GM12878 (cell line): Measurements from ENCODE around the gene CAMTA1. TPM values are rescaled to one million over a fixed set of nuclear protein-coding genes. Genes with fewer than 3 reads are reported as not detected.

Experiments
- ATAC-seq: fragments of 200-7000 bp; cut with Tn5 transposase; 3 replicates; pipeline ENCODE4 v1.9.1; 2020; ENCODE audit warnings: mild to moderate bottlenecking, moderate library complexity
- BruUV-seq: library from RNA; stranded (reverse); fragments of 400-500 nt; replicated peaks from 2 replicates; lab custom pipeline; 2021; lab: Mats Ljungman, UMichigan
- CTCF ChIA-PET: fragments of 300-600 bp; sonication (Branson Sonifier 250); formaldehyde crosslinking; extraction: SDS; loops from one replicate; lab custom pipeline; 2021; ENCODE audit warnings: inconsistent platforms; lab: Yijun Ruan, JAX
- POLR2A ChIA-PET: fragments of 350-600 bp; formaldehyde crosslinking; extraction: SDS; loops from one replicate; lab custom pipeline; 2021; ENCODE audit warnings: inconsistent platforms; lab: Charles Lee
- RAD21 ChIA-PET: fragments of 300-600 bp; sonication (Branson Sonifier 250); formaldehyde crosslinking; loops from one replicate; lab custom pipeline; 2023; ENCODE audit warnings: antibody characterized with exemption; ENCODE audit not compliant: unreplicated experiment; lab: Charles Lee
- SMC1A ChIA-PET: fragments of 300-600 bp; sonication (Branson Sonifier 250); formaldehyde crosslinking; loops from one replicate; lab custom pipeline; 2023; ENCODE audit not compliant: unreplicated experiment, uncharacterized antibody; lab: Charles Lee
- DNase-seq: peaks from one replicate; pipeline ENCODE4 v3.0.0-alpha.2; 2011; ENCODE audit warnings: low read depth, low spot score
- FAIRE-seq: peaks from 3 replicates; lab custom pipeline; 2011; peaks lifted over from hg19 to GRCh38; lab: Jason Lieb, UNC
- H2AFZ ChIP-seq: 2 replicates; pipeline ENCODE4 v1.6.0; 2011; ENCODE audit warnings: low read depth, low read length, control low read depth; ENCODE audit not compliant: control insufficient read depth
- H3K27ac ChIP-seq: 2 replicates; pipeline ENCODE4 v1.5.1; 2011; ENCODE audit warnings: control low read depth; ENCODE audit not compliant: control insufficient read depth, insufficient read depth
- H3K27me3 ChIP-seq, 2 experiments: replicated peaks in 1 of 2; 2 replicates each; pipeline versions ENCODE4 v1.6.0 to v1.6.1; 2011; ENCODE audit warnings: low read length in 1 of 2; ENCODE audit not compliant: control insufficient read depth in 2 of 2, insufficient read depth in 2 of 2
- H3K36me3 ChIP-seq, 2 experiments: 2 replicates each; pipeline ENCODE4 v1.5.1; 2011; ENCODE audit warnings: low read length in 1 of 2; ENCODE audit not compliant: control insufficient read depth in 2 of 2, insufficient read depth in 2 of 2
- H3K4me1 ChIP-seq: 2 replicates; pipeline ENCODE4 v1.6.1; 2011; ENCODE audit warnings: mild to moderate bottlenecking, low read length, moderate library complexity, mixed read lengths; ENCODE audit not compliant: control insufficient read depth, insufficient read depth
- H3K4me2 ChIP-seq: 2 replicates; pipeline ENCODE4 v1.6.0; 2011; ENCODE audit warnings: control low read depth; ENCODE audit not compliant: control insufficient read depth, insufficient read depth
- H3K4me3 ChIP-seq: fragments of 200-600 bp; sonication (generic); 2 replicates; pipeline ENCODE4 v1.5.1; 2016
- H3K79me2 ChIP-seq: 2 replicates; pipeline ENCODE4 v1.6.0; 2011; ENCODE audit warnings: low read length; ENCODE audit not compliant: control insufficient read depth, insufficient read depth
- H3K9ac ChIP-seq: 2 replicates; pipeline ENCODE4 v1.8.0; 2011; ENCODE audit warnings: low read length, control low read depth, mixed read lengths; ENCODE audit not compliant: control insufficient read depth, insufficient read depth
- H3K9me3 ChIP-seq: replicated peaks from 3 replicates; pipeline ENCODE4 v1.5.1; 2011; ENCODE audit warnings: mild to moderate bottlenecking, low read length; ENCODE audit not compliant: control insufficient read depth, insufficient read depth
- H4K20me1 ChIP-seq: 2 replicates; pipeline ENCODE4 v1.6.0; 2011; ENCODE audit not compliant: control insufficient read depth, insufficient read depth
- NR2C1 ChIP-seq: fragments of 450-650 bp; IDR thresholded peaks from 2 replicates; pipeline ENCODE4 v1.6.1; 2017; ENCODE audit warnings: antibody characterized with exemption, mild to moderate bottlenecking, moderate library complexity
- TCF3 ChIP-seq: IDR thresholded peaks from 2 replicates; pipeline ENCODE4 v1.6.1; 2012; ENCODE audit warnings: low read depth, mild to moderate bottlenecking, low read length, borderline replicate concordance; ENCODE audit not compliant: insufficient read depth
- ZSCAN29 ChIP-seq: fragments of 450-650 bp; IDR thresholded peaks from 2 replicates; pipeline ENCODE4 v1.6.1; 2017; ENCODE audit warnings: mild to moderate bottlenecking, moderate library complexity
- WGBS: methylation state at CpG from one replicate; pipeline ENCODE4 v1.1.6; 2016; ENCODE audit warnings: low lambda C conversion rate; ENCODE audit not compliant: insufficient replicate concordance, insufficient coverage; ENCODE audit errors: missing lambda C conversion rate; 5-methylcytosine and 5-hydroxymethylcytosine counted together
- in situ Hi-C: fragments of 300-500 bp; cut with MboI; formaldehyde crosslinking; loops from 9 replicates; pipeline ENCODE4 v1.14.3; 2018; ENCODE audit warnings: mixed read lengths
- intact Hi-C: fragments of 100-400 bp; cut with micrococcal nuclease; formaldehyde crosslinking; loops from one replicate; pipeline ENCODE4 v1.14.2; 2022; ENCODE audit not compliant: unreplicated experiment
- polyA plus RNA-seq, 11 experiments: library from polyadenylated mRNA; depleted of rRNA in 4 of 11; unstranded in 6 of 11; stranded (reverse) in 5 of 11; fragments of >200 nt; fragmentation: Nextera tagmentation in 4 of 11; fragmentation: Illumina TruSeq in 1 of 11; extraction: Ambion mirVana in 4 of 11; extraction: Trizol in 1 of 11; gene quantifications; 1 replicate in 1 of 11; 2 replicates in 10 of 11; pipeline versions ENCODE4 v1.2.1 to v1.2.3, GENCODE V29; 2011 to 2016; ENCODE audit warnings: inconsistent platforms in 2 of 11, missing spikeins in 2 of 11, low read depth in 1 of 11
- total RNA-seq, 4 experiments: library from RNA; depleted of rRNA in 3 of 4; stranded (reverse); fragments of >200 nt in 3 of 4; fragmentation: Illumina TruSeq in 1 of 4; extraction: Trizol in 1 of 4; gene quantifications; 2 replicates each; pipeline versions ENCODE4 v1.2.1 to v1.2.3, GENCODE V29; 2013 to 2021
- TF ChIP-seq, protein P1 (sequence below): fragments of 450-650 bp; formaldehyde crosslinking; IDR thresholded peaks from 2 replicates; pipeline ENCODE4 v1.5.0; 2022; ENCODE audit warnings: mild to moderate bottlenecking, missing genetic modification characterization

Gene CAMTA1
- total and polyA plus RNA-seq, 10 of the 15 experiments (the other 5 are each of a cell fraction or from before 2014, with no cell fraction given): 37.7 to 148 (median 76.4) TPM

DNA sequence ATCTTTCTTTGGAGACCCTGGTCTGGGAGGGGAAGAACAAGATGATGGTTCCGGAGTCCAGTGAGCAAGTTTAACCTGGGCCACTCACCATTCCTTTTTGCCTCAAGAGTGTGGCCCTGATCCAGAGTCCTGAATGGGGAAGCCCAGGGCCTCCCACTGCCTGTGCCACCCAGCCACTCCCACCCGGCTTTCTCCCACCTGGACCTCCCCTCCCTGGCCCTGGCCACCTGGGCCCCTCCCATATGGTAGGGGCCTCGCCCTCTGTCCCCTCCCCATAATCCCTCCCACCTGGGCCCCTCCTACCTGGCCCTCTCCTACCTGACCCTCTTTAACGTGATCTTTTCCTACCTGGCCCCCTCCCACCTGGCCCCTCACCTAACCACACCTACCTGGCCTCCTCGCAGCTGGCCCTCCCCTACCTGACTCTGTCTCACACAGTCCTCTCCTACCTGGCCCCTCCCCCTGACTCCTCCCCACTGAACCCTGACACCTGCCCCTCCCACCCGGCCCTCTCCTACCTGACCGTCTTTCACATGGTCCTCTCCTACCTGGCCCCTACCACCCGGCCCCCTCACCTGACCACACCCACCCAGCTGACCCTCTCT, 765.1 kb downstream of the CAMTA1 start:
- TF ChIP-seq ZSCAN29 (no peak), NR2C1 (no peak), TCF3 (no peak)
- TF ChIP-seq, protein P1, sequence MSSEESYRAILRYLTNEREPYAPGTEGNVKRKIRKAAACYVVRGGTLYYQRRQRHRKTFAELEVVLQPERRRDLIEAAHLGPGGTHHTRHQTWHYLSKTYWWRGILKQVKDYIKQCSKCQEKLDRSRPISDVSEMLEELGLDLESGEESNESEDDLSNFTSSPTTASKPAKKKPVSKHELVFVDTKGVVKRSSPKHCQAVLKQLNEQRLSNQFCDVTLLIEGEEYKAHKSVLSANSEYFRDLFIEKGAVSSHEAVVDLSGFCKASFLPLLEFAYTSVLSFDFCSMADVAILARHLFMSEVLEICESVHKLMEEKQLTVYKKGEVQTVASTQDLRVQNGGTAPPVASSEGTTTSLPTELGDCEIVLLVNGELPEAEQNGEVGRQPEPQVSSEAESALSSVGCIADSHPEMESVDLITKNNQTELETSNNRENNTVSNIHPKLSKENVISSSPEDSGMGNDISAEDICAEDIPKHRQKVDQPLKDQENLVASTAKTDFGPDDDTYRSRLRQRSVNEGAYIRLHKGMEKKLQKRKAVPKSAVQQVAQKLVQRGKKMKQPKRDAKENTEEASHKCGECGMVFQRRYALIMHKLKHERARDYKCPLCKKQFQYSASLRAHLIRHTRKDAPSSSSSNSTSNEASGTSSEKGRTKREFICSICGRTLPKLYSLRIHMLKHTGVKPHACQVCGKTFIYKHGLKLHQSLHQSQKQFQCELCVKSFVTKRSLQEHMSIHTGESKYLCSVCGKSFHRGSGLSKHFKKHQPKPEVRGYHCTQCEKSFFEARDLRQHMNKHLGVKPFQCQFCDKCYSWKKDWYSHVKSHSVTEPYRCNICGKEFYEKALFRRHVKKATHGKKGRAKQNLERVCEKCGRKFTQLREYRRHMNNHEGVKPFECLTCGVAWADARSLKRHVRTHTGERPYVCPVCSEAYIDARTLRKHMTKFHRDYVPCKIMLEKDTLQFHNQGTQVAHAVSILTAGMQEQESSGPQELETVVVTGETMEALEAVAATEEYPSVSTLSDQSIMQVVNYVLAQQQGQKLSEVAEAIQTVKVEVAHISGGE (CRISPR knock-in tag): no peak
- TF ChIP-seq, all 136 proteins: peak for 0
- H3K4me3 ChIP-seq: no peak overlapping the region
- no peak for FAIRE-seq
- H2AFZ ChIP-seq: no peak overlapping the region
- in situ Hi-C loops (no loop called here), intact Hi-C loops (no loop called here)
- POLR2A ChIA-PET: no interaction called here
- DNase-seq: no peak
- no peak overlapping the region for H3K9ac ChIP-seq
- no peak for ATAC-seq
- no peak overlapping the region for H3K4me2 ChIP-seq
- BruUV-seq: no TSS peak
- 33% methylated on average over 3 of the region's 8 CpGs for whole genome bisulfite sequencing
- H3K9me3 ChIP-seq: no peaks in the 10 kb centered on the region; the same call in 2 of the 3 replicates
- H3K27ac ChIP-seq: no peak overlapping the region
- SMC1A ChIA-PET: no interaction called here
- CTCF ChIA-PET: no interaction called here
- H3K36me3 ChIP-seq: no peaks in the 10 kb centered on the region
- no peaks in the 10 kb centered on the region for H4K20me1 ChIP-seq
- H3K4me1 ChIP-seq: no peaks in the 10 kb centered on the region; the same call in 1 of the 2 replicates
- H3K79me2 ChIP-seq: no peaks in the 10 kb centered on the region
- RAD21 ChIA-PET: no interaction called here
- no peaks in the 10 kb centered on the region for H3K27me3 ChIP-seq
